Cardiac muscle cell (in vitro differentiated cells and primary cell): ENCODE measurements around the gene CSF1R. TPM values are rescaled to one million over a fixed set of nuclear protein-coding genes. Genes with fewer than 3 reads are reported as not detected.

ENCODE experiments used
- DNase-seq, 2 donors: peaks; one replicate each; pipeline versions ENCODE4 v3.0.0 to v3.0.0-alpha.2; 2010 to 2017; ENCODE audit warnings: low read depth in 1 of 2, low spot score in 1 of 2
- H3K27ac ChIP-seq: fragments of 200-600 bp; sonication (generic); 2 replicates; pipeline ENCODE4 v1.5.1; 2016
- H3K27me3 ChIP-seq: fragments of 200-600 bp; sonication (generic); 2 replicates; pipeline ENCODE4 v1.6.0; 2016; ENCODE audit warnings: control low read depth
- H3K36me3 ChIP-seq: fragments of 200-600 bp; sonication (generic); 2 replicates; pipeline ENCODE4 v1.5.1; 2016; ENCODE audit warnings: control low read depth
- H3K4me1 ChIP-seq: fragments of 200-600 bp; sonication (generic); 2 replicates; pipeline ENCODE4 v1.8.1; 2017; ENCODE audit warnings: low read depth, mild to moderate bottlenecking, mixed run types
- H3K4me3 ChIP-seq: fragments of 200-600 bp; sonication (generic); 2 replicates; pipeline ENCODE4 v1.5.1; 2016; ENCODE audit warnings: mild to moderate bottlenecking
- H3K9me3 ChIP-seq: fragments of 200-600 bp; sonication (generic); 2 replicates; pipeline ENCODE4 v1.5.1; 2017; ENCODE audit warnings: low read depth, mild to moderate bottlenecking, control low read depth
- polyA plus RNA-seq: library from polyadenylated mRNA; unstranded; fragments of >200 nt; fragmentation: Nextera tagmentation; extraction: Ambion mirVana; gene quantifications from 2 replicates; pipeline ENCODE4 v1.2.1, GENCODE V29; 2016
- total RNA-seq: library from RNA; depleted of rRNA; stranded (reverse); fragments of >200 nt; gene quantifications from 2 replicates; pipeline ENCODE4 v1.2.3, GENCODE V29; 2016
- TF ChIP-seq, protein P1 (sequence below): IDR thresholded peaks from 2 replicates; pipeline ENCODE4 v1.5.1; 2012; ENCODE audit warnings: low read depth, mild to moderate bottlenecking, low read length

CSF1R gene
- total and polyA plus RNA-seq, 2 experiments from 2014 or later = 0.48 TPM; not detected in 1

GRCh38 chr5:150082889-150083288 is 3.5 kb downstream of the CSF1R start:
- TF ChIP-seq, protein P1, sequence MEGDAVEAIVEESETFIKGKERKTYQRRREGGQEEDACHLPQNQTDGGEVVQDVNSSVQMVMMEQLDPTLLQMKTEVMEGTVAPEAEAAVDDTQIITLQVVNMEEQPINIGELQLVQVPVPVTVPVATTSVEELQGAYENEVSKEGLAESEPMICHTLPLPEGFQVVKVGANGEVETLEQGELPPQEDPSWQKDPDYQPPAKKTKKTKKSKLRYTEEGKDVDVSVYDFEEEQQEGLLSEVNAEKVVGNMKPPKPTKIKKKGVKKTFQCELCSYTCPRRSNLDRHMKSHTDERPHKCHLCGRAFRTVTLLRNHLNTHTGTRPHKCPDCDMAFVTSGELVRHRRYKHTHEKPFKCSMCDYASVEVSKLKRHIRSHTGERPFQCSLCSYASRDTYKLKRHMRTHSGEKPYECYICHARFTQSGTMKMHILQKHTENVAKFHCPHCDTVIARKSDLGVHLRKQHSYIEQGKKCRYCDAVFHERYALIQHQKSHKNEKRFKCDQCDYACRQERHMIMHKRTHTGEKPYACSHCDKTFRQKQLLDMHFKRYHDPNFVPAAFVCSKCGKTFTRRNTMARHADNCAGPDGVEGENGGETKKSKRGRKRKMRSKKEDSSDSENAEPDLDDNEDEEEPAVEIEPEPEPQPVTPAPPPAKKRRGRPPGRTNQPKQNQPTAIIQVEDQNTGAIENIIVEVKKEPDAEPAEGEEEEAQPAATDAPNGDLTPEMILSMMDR = no peak
- peaks cover 3% of the 10 kb centered on the region for H3K4me1 ChIP-seq
- H3K27me3 ChIP-seq = peaks cover 2% of the 10 kb centered on the region
- DNase-seq = no peak
- H3K27ac ChIP-seq = no peak overlapping the region
- H3K36me3 ChIP-seq = no peaks in the 10 kb centered on the region
- no peak overlapping the region for H3K4me3 ChIP-seq
- H3K9me3 ChIP-seq = no peaks in the 10 kb centered on the region

DNA sequence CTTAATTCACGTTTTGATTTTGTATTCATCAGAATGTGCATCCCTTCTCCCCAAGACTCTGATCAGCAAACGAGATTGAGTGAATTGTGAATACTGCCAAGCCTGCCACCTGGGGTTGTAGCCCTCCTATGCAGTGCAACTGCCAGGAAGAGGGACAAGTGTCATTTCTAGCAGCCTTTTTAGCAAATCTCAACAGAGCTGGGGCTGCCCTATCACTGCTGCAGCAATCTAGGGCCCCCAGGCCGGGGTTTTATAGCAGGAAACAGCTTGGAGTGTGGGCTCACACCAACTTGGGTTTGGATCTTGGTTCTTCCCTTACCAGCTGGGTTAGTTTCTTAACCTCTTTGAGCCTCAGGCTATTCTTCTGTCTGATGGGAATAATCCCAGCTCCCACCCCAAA is 4.0 kb downstream of the CSF1R start:
- Histone ChIP-seq H3K9me3 (no peaks in the 10 kb centered on the region), H3K36me3 (no peaks in the 10 kb centered on the region), H3K4me1 (peaks cover 3% of the 10 kb centered on the region), H3K27ac (no peak overlapping the region), H3K4me3 (no peak overlapping the region), H3K27me3 (no peaks in the 10 kb centered on the region)
- DNase-seq = no peak
- TF ChIP-seq, protein P1 = no peak

GRCh38 chr5:150081541-150082283 is 4.6 kb downstream of the CSF1R start:
- no peaks in the 10 kb centered on the region for H3K27me3 ChIP-seq
- no peak overlapping the region for H3K4me3 ChIP-seq
- peaks cover 3% of the 10 kb centered on the region for H3K4me1 ChIP-seq
- no peak overlapping the region for H3K27ac ChIP-seq
- H3K36me3 ChIP-seq = no peaks in the 10 kb centered on the region
- peak; percentile 23 to 68 for DNase-seq
- TF ChIP-seq, protein P1 = no peak
- H3K9me3 ChIP-seq = no peaks in the 10 kb centered on the region

GRCh38 chr5:150080696-150081435 is 5.5 kb downstream of the CSF1R start:
- Histone ChIP-seq H3K4me1 (peaks cover 3% of the 10 kb centered on the region), H3K4me3 (no peak overlapping the region), H3K9me3 (no peaks in the 10 kb centered on the region), H3K36me3 (no peaks in the 10 kb centered on the region), H3K27me3 (no peaks in the 10 kb centered on the region), H3K27ac (no peak overlapping the region)
- no peak for DNase-seq
- TF ChIP-seq, protein P1 = no peak

- Histone ChIP-seq H3K36me3 (no peaks in the 10 kb centered on the region), H3K27me3 (no peaks in the 10 kb centered on the region)
- DNase-seq = no peak
Measured at GRCh38 chr5:150079909-150080461, 6.4 kb downstream of the CSF1R start.

More at GRCh38 chr5:150079909-150080461, 6.4 kb downstream of the CSF1R start:
- TF ChIP-seq, protein P1 = no peak
- Histone ChIP-seq H3K4me3 (no peak overlapping the region), H3K9me3 (no peaks in the 10 kb centered on the region), H3K27ac (no peak overlapping the region), H3K4me1 (peaks cover 3% of the 10 kb centered on the region)
